Common myeloid progenitor, CD34-positive (primary cell): ENCODE data around the gene KRT76.

Experiments used
- CTCF ChIA-PET: fragments of 350-600 bp; sonication (Branson Sonifier 250); formaldehyde crosslinking; loops from one replicate; lab custom pipeline; 2021; ENCODE audit warnings: antibody characterized with exemption; lab: Charles Lee
- POLR2A ChIA-PET: fragments of 350-600 bp; sonication (Branson Sonifier 250); formaldehyde crosslinking; loops from one replicate; lab custom pipeline; 2021; ENCODE audit warnings: antibody characterized with exemption; lab: Charles Lee
- DNase-seq, 3 donors: peaks; one replicate each; pipeline versions ENCODE4 v3.0.0 to v3.0.0-alpha.2; 2013
- H3K27ac ChIP-seq, 2 experiments: 1 replicate in 1 of 2; 2 replicates in 1 of 2; pipeline ENCODE4 v1.7.0; 2013; ENCODE audit warnings: inconsistent platforms in 2 of 2, low read length in 2 of 2, mild to moderate bottlenecking in 2 of 2, low read depth in 1 of 2, moderate library complexity in 1 of 2; ENCODE audit not compliant: severe bottlenecking in 2 of 2, insufficient read depth in 1 of 2, poor library complexity in 1 of 2
- H3K27me3 ChIP-seq, 5 experiments: replicated peaks in 2 of 5; 1 replicate in 3 of 5; 2 replicates in 2 of 5; pipeline versions ENCODE4 v1.6.1 to v1.7.0; 2013; ENCODE audit warnings: low read length in 4 of 5, mild to moderate bottlenecking in 2 of 5, moderate library complexity in 2 of 5, inconsistent platforms in 1 of 5; ENCODE audit not compliant: insufficient read depth in 5 of 5, control insufficient read depth in 4 of 5
- H3K36me3 ChIP-seq, 4 experiments: 1 replicate in 2 of 4; 2 replicates in 2 of 4; pipeline versions ENCODE4 v1.6.1 to v1.7.0; 2013; ENCODE audit warnings: low read length in 3 of 4, control low read depth in 1 of 4, mild to moderate bottlenecking in 1 of 4; ENCODE audit not compliant: control insufficient read depth in 4 of 4, insufficient read depth in 4 of 4
- H3K4me1 ChIP-seq, 4 experiments: 1 replicate in 3 of 4; 2 replicates in 1 of 4; pipeline versions ENCODE4 v1.6.1 to v1.7.1; 2013; ENCODE audit warnings: low read length in 3 of 4, mild to moderate bottlenecking in 3 of 4, control low read depth in 1 of 4, inconsistent platforms in 1 of 4, moderate library complexity in 1 of 4; ENCODE audit not compliant: control insufficient read depth in 4 of 4, insufficient read depth in 4 of 4; ENCODE audit errors: control extremely low read depth in 1 of 4
- H3K4me3 ChIP-seq, 7 experiments: 1 replicate in 4 of 7; 2 replicates in 3 of 7; pipeline versions ENCODE4 v1.5.1 to v1.7.0; 2013; ENCODE audit warnings: mild to moderate bottlenecking in 7 of 7, low read length in 6 of 7, moderate library complexity in 6 of 7, inconsistent platforms in 2 of 7, low read depth in 2 of 7, control low read depth in 1 of 7; ENCODE audit not compliant: insufficient read depth in 4 of 7, control insufficient read depth in 1 of 7; ENCODE audit errors: extremely low read depth in 1 of 7
- H3K9me3 ChIP-seq, 5 experiments: 1 replicate in 4 of 5; 2 replicates in 1 of 5; pipeline versions ENCODE4 v1.6.1 to v1.7.1; 2013; ENCODE audit warnings: low read length in 4 of 5, mild to moderate bottlenecking in 2 of 5, inconsistent platforms in 1 of 5, low read depth in 1 of 5, moderate library complexity in 1 of 5; ENCODE audit not compliant: control insufficient read depth in 4 of 5, insufficient read depth in 2 of 5; ENCODE audit errors: control extremely low read depth in 1 of 5
- WGBS: methylation state at CpG from one replicate; pipeline ENCODE4 v1.1.5; 2013; ENCODE audit not compliant: insufficient coverage; 5-methylcytosine and 5-hydroxymethylcytosine counted together

The KRT76 gene

DNA sequence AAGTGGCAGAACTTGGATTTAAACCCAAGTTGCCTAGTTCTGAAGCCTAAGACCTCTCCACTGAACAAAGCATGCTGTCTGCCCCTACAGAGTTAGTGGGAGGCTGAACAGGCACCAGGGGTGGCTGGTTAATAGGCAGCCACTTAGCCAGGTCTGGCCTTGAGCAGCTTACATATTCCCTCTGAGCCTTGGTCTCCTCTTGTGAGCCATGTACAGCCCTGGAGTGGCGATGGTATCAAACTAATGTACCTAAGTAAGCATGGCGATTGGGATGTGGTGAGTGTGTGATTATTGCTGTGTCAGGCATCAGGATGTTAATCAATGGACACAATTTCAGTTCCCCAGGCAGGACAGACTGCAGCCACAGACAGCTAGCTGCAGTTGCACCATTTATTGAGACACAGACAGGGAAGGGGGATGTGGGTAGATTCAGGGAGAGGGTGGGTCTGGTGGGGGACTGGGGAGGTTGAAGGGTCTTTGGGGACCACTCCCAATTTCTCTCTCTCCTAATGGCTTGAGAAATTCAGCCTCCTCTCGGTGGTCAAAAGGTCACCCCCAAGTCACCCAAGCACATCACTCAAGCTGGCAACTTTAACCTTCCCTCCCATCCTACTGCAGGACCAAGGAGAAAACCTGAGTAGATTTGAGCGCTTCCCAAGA, 44.1 kb upstream of the KRT76 start:
- CTCF ChIA-PET, result interaction anchor here (1.2 kb wide), 1 partner anchor 42 kb away, joined by 3 read pairs; no protein-coding TSS in a partner anchor
- POLR2A ChIA-PET, result no interaction called here
- Histone ChIP-seq H3K4me1 (no peaks in the 10 kb centered on the region), H3K27me3 (peaks cover 0 to 7% (median 6%) of the 10 kb centered on the region in 5 experiments), H3K9me3 (no peaks in the 10 kb centered on the region), H3K36me3 (no peaks in the 10 kb centered on the region), H3K27ac (no peak overlapping the region), H3K4me3 (no peak overlapping the region)
- no peak for DNase-seq
- 93% methylated on average over 4 of the region's 4 CpGs for WGBS

DNA sequence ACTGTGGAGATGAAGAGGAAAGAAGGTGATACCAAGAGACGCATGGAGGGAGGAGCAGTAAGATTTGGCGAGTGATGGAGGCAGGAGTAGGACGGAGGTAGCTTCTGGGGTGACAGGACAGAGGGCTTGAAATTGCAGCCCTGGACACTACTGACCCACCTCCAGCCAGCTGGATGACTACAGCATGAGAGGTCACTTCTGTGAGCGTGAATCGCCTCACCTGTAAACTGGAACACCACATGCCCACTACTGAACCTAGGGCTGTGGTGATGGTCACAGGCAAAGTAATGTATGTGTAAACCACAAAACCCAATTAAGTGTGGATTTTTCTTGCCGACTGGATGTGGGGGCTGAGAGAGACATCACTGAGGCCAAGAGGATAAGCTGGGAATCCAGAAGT, 43.4 kb upstream of the KRT76 start:
- CTCF ChIA-PET, result interaction anchor here (1.0 to 1.2 kb wide), 2 partner anchors 42 to 239 kb away, joined by 3 read pairs; no protein-coding TSS in a partner anchor
- no peak overlapping the region for H3K4me3 ChIP-seq
- no peaks in the 10 kb centered on the region for H3K4me1 ChIP-seq
- no peak for DNase-seq
- no peaks in the 10 kb centered on the region for H3K36me3 ChIP-seq
- peaks cover 0 to 7% (median 6%) of the 10 kb centered on the region in 5 experiments for H3K27me3 ChIP-seq
- H3K9me3 ChIP-seq, result no peaks in the 10 kb centered on the region
- POLR2A ChIA-PET, result no interaction called here
- WGBS, result 95% methylated on average over 3 of the region's 6 CpGs
- no peak overlapping the region for H3K27ac ChIP-seq

GRCh38 chr12:52819731-52820510, 42.8 kb upstream of the KRT76 start:
- Histone ChIP-seq H3K36me3 (no peaks in the 10 kb centered on the region), H3K27ac (no peak overlapping the region), H3K4me3 (no peak overlapping the region), H3K4me1 (no peaks in the 10 kb centered on the region), H3K27me3 (peaks cover 0 to 7% (median 6%) of the 10 kb centered on the region in 5 experiments), H3K9me3 (no peaks in the 10 kb centered on the region)
- CTCF ChIA-PET, result interaction anchor here (1.0 to 1.2 kb wide), 3 partner anchors 18 to 239 kb away, joined by 3 read pairs; no protein-coding TSS in a partner anchor
- POLR2A ChIA-PET, result no interaction called here
- 88% methylated on average over 7 of the region's 7 CpGs for WGBS
- DNase-seq, result no peak

DNA sequence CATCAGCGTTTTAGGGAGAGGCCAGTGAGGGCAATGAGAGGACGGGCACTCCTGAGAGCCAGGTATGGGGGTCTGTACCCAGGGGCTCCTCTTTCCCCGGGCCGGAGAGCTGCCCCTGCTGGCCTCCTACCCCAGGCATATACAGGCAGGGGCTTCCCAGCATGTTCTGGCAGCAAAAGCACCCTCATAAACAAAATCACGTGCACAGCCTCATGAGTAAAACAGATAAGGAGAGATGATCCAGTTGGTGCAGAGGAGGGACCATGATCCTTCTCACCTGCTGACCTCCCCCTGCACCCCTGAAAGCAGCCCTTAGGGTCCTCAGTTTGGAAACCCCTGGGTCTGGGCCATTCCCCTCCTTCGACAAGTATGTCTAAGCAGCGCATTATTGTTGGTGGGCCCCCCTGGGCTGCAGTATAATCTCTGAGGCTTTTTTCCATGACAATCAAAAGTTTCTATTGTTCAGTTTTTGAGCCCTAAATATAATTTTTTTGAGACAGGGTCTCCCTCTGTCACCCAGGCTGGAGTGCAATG, 41.8 kb upstream of the KRT76 start:
- H3K4me3 ChIP-seq, result no peak overlapping the region
- H3K27me3 ChIP-seq, result peaks cover 0 to 7% (median 6%) of the 10 kb centered on the region in 5 experiments
- no peaks in the 10 kb centered on the region for H3K4me1 ChIP-seq
- DNase-seq, result no peak
- no peak overlapping the region for H3K27ac ChIP-seq
- H3K9me3 ChIP-seq, result no peaks in the 10 kb centered on the region
- ChIA-PET POLR2A (no interaction called here), CTCF (interaction anchor here (0.7 to 1.1 kb wide), 2 partner anchors 19 to 235 kb away, joined by 3 read pairs; no protein-coding TSS in a partner anchor)
- H3K36me3 ChIP-seq, result no peaks in the 10 kb centered on the region
- 89% methylated on average over 7 of the region's 7 CpGs for WGBS

GRCh38 chr12:52818388-52818787, 41.2 kb upstream of the KRT76 start:
- peaks cover 0 to 7% (median 6%) of the 10 kb centered on the region in 5 experiments for H3K27me3 ChIP-seq
- no peak for DNase-seq
- H3K36me3 ChIP-seq, result no peaks in the 10 kb centered on the region
- no peak overlapping the region for H3K27ac ChIP-seq
- H3K4me3 ChIP-seq, result no peak overlapping the region
- POLR2A ChIA-PET, result no interaction called here
- CTCF ChIA-PET, result no interaction called here
- 79% methylated on average over 4 of the region's 7 CpGs for WGBS
- no peaks in the 10 kb centered on the region for H3K4me1 ChIP-seq
- H3K9me3 ChIP-seq, result no peaks in the 10 kb centered on the region

GRCh38 chr12:52817699-52818238, 40.6 kb upstream of the KRT76 start:
- DNase-seq, result no peak
- Histone ChIP-seq H3K36me3 (no peaks in the 10 kb centered on the region), H3K4me3 (no peak overlapping the region), H3K27ac (no peak overlapping the region), H3K9me3 (no peaks in the 10 kb centered on the region), H3K27me3 (peaks cover 0 to 7% (median 4%) of the 10 kb centered on the region in 5 experiments), H3K4me1 (no peaks in the 10 kb centered on the region)
- WGBS, result 100% methylated on average over 1 of the region's 2 CpGs
- ChIA-PET POLR2A (no interaction called here), CTCF (interaction anchor here (0.9 kb wide), 1 partner anchor 10 kb away, joined by 3 read pairs; no protein-coding TSS in a partner anchor)
